HEK293T (cell line): Measurements from ENCODE around the gene WNT9B.

ENCODE experiments used
- CTCF ChIA-PET: fragments of 350-600 bp; formaldehyde crosslinking; extraction: SDS; loops from one replicate; lab custom pipeline; 2021; ENCODE audit warnings: antibody characterized with exemption, inconsistent platforms; lab: Yijun Ruan, JAX
- POLR2A ChIA-PET: fragments of 350-600 bp; formaldehyde crosslinking; extraction: SDS; loops from one replicate; lab custom pipeline; 2020; ENCODE audit warnings: antibody characterized with exemption, inconsistent platforms; lab: Yijun Ruan, JAX
- DNase-seq: peaks from one replicate; pipeline ENCODE4 v3.0.0; 2012; ENCODE audit warnings: mixed read lengths; ENCODE audit errors: extremely low spot score
- ARNT ChIP-seq: fragments of 450-650 bp; IDR thresholded peaks from 2 replicates; pipeline ENCODE4 v1.6.1; 2017; ENCODE audit warnings: mild to moderate bottlenecking
- BHLHE40 ChIP-seq: fragments of 450-650 bp; IDR thresholded peaks from 2 replicates; pipeline ENCODE4 v1.6.1; 2016; ENCODE audit warnings: mild to moderate bottlenecking, moderate library complexity, borderline replicate concordance
- CTBP1 ChIP-seq: fragments of 450-650 bp; IDR thresholded peaks from 2 replicates; pipeline ENCODE4 v1.6.1; 2016; ENCODE audit warnings: borderline replicate concordance
- ELF4 ChIP-seq: fragments of 450-650 bp; IDR thresholded peaks from 2 replicates; pipeline ENCODE4 v1.6.1; 2017; ENCODE audit warnings: antibody characterized with exemption
- FOXA1 ChIP-seq: fragments of 450-650 bp; IDR thresholded peaks from 2 replicates; pipeline ENCODE4 v1.6.1; 2016; ENCODE audit warnings: mild to moderate bottlenecking
- FOXK2 ChIP-seq: fragments of 450-650 bp; IDR thresholded peaks from 2 replicates; pipeline ENCODE4 v1.6.1; 2016; ENCODE audit warnings: mild to moderate bottlenecking
- FOXM1 ChIP-seq: fragments of 450-650 bp; IDR thresholded peaks from 2 replicates; pipeline ENCODE4 v1.6.1; 2017; ENCODE audit warnings: mild to moderate bottlenecking, borderline replicate concordance
- HDGF ChIP-seq: fragments of 450-650 bp; IDR thresholded peaks from 2 replicates; pipeline ENCODE4 v1.6.1; 2017; ENCODE audit warnings: antibody characterized with exemption, borderline replicate concordance
- L3MBTL2 ChIP-seq: fragments of 450-650 bp; conservative IDR thresholded peaks from 2 replicates; pipeline ENCODE4 v1.6.1; 2016; ENCODE audit warnings: mild to moderate bottlenecking
- LEF1 ChIP-seq: fragments of 450-650 bp; IDR thresholded peaks from 2 replicates; pipeline ENCODE4 v1.6.1; 2017; ENCODE audit warnings: mild to moderate bottlenecking, borderline replicate concordance
- NFRKB ChIP-seq: fragments of 450-650 bp; IDR thresholded peaks from 2 replicates; pipeline ENCODE4 v1.6.1; 2016; ENCODE audit warnings: mild to moderate bottlenecking, moderate library complexity
- PKNOX1 ChIP-seq: fragments of 450-650 bp; IDR thresholded peaks from 2 replicates; pipeline ENCODE4 v1.6.1; 2016
- SP1 ChIP-seq: fragments of 450-650 bp; IDR thresholded peaks from 2 replicates; pipeline ENCODE4 v1.6.1; 2017
- SUZ12 ChIP-seq: fragments of 450-650 bp; IDR thresholded peaks from 2 replicates; pipeline ENCODE4 v1.6.1; 2016; ENCODE audit warnings: mild to moderate bottlenecking
- TARDBP ChIP-seq: fragments of 450-650 bp; IDR thresholded peaks from 2 replicates; pipeline ENCODE4 v1.6.1; 2016
- ZNF384 ChIP-seq: fragments of 450-650 bp; IDR thresholded peaks from 2 replicates; pipeline ENCODE4 v1.6.1; 2016

WNT9B gene

GRCh38 chr17:46878055-46878454, 26.7 kb downstream of the WNT9B start:
- DNase-seq = no peak
- POLR2A ChIA-PET = no interaction called here
- TF ChIP-seq ARNT (no peak), L3MBTL2 (no peak), FOXM1 (no peak), FOXA1 (no peak), ELF4 (no peak), TARDBP (no peak)
- CTCF ChIA-PET = interaction anchor here (1.7 kb wide), 1 partner anchor 64 kb away, joined by 4 read pairs; no protein-coding TSS in a partner anchor

DNA sequence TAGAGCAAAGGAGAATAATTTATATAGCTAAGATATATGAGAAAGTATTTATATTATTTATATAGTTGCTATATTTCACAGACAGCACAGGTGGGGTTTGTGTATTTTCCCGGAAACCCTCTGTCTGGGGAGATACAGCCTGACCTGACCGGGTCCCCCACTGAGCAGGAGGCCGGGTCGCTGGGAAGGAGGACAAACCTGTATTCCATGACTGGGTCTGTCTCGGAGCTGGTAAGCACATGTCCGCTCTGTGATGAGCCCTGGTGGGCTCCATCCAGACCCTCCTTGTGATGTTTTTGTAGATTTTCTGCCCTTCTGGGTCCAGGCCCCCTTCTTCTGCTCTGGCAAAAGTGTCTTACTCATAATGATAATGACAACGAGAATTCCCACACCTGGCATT, 27.7 kb downstream of the WNT9B start:
- no peak for TF ChIP-seq NFRKB
- no peak for TF ChIP-seq TARDBP
- no peak for TF ChIP-seq HDGF
- no peak for TF ChIP-seq FOXK2
- TF ChIP-seq ELF4 = no peak
- no peak for TF ChIP-seq PKNOX1
- TF ChIP-seq FOXA1 = no peak
- TF ChIP-seq L3MBTL2 = no peak
- no peak for TF ChIP-seq LEF1
- POLR2A ChIA-PET = no interaction called here
- DNase-seq = no peak
- CTCF ChIA-PET = no interaction called here

- TF ChIP-seq ELF4 (no peak), TARDBP (no peak), BHLHE40 (no peak), SP1 (no peak), NFRKB (no peak), ARNT (no peak), L3MBTL2 (no peak)
- CTCF ChIA-PET = no interaction called here
- POLR2A ChIA-PET = no interaction called here
- DNase-seq = no peak
These were observed 29.6 kb downstream of the WNT9B start for GRCh38 chr17:46881015-46881414.

GRCh38 chr17:46882666-46883065, 31.3 kb downstream of the WNT9B start:
- TF ChIP-seq HDGF (no peak), ARNT (no peak), ZNF384 (no peak)
- ChIA-PET POLR2A (no interaction called here), CTCF (no interaction called here)
- no peak for DNase-seq

GRCh38 chr17:46883871-46884520, 32.6 kb downstream of the WNT9B start:
- ChIA-PET POLR2A (no interaction called here), CTCF (no interaction called here)
- no peak for DNase-seq
- TF ChIP-seq SUZ12 (no peak), NFRKB (no peak), L3MBTL2 (no peak), CTBP1 (no peak), LEF1 (no peak), HDGF (no peak), FOXK2 (no peak), FOXA1 (no peak), PKNOX1 (no peak), ARNT (no peak), BHLHE40 (no peak), TARDBP (no peak), SP1 (no peak), ELF4 (no peak), FOXM1 (no peak), ZNF384 (no peak)

DNA sequence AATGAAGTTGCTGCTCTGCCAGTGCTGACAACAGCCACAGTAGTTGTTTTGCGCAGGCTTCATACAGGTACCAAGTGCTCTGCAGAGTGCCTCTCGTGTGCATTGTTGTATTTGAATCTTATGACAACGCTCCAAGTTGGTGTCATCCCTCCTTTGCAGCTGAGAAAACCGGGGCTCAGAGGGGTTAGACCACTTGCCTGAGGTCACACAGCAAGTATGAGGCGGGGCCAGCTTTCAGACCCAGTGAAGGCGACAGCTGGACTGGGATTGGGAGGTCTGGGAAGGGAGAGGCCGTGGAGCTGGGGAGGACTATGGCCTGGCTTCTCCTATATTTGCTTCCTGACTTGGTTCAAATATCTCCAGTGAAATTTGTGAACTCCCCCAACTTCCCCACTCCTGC, 33.2 kb downstream of the WNT9B start:
- no peak for DNase-seq
- no peak for TF ChIP-seq ARNT
- TF ChIP-seq LEF1 = no peak
- no peak for TF ChIP-seq TARDBP
- TF ChIP-seq CTBP1 = no peak
- TF ChIP-seq FOXA1 = no peak
- TF ChIP-seq ZNF384 = no peak
- TF ChIP-seq ELF4 = no peak
- no peak for TF ChIP-seq SP1
- TF ChIP-seq FOXK2 = no peak
- no peak for TF ChIP-seq SUZ12
- TF ChIP-seq FOXM1 = no peak
- TF ChIP-seq PKNOX1 = no peak
- no peak for TF ChIP-seq L3MBTL2
- TF ChIP-seq HDGF = no peak
- TF ChIP-seq BHLHE40 = no peak
- TF ChIP-seq NFRKB = no peak
- ChIA-PET CTCF (no interaction called here), POLR2A (no interaction called here)
